GM12872 (cell line): ENCODE measurements around the gene ELMO2.
A peak's percentile ranks its signal among the peaks of the same experiment; 100 is the strongest.

Experiments used
- CTCF ChIP-seq: IDR thresholded peaks from 3 replicates; pipeline ENCODE4 v1.5.1; 2011; ENCODE audit warnings: low read depth, mild to moderate bottlenecking, low read length, moderate library complexity; ENCODE audit not compliant: insufficient read depth

Gene ELMO2

GRCh38 chr20:46353500-46354206, 52.8 kb downstream of the ELMO2 start:
- TF ChIP-seq CTCF = no peak

DNA sequence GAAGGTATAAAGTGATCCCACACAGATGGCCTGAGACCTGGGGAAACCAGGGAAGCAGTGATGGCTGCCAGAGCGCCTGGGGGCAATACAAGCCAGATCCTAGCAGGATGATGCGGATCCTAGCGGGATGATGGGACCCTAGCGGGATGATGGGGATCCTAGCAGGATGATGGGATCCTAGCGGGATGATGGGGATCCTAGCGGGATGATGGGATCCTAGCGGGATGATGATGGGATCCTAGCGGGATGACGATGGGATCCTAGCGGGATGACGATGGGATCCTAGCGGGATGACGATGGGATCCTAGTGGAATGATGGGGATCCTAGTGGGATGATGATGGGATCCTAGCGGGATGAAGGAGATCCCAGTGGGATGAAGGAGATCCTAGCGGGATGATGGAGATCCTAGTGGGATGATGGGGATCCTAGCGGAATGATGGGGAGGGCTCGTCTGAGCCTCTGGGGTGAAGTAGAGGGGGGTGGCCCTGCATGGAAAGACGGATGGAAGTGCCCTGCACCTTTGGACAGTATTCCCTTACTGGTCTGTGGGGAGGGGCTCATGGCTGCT, 54.0 kb downstream of the ELMO2 start:
- no peak for TF ChIP-seq CTCF

- no peak for TF ChIP-seq CTCF
Measured at GRCh38 chr20:46351357-46352058, 54.9 kb downstream of the ELMO2 start.

DNA sequence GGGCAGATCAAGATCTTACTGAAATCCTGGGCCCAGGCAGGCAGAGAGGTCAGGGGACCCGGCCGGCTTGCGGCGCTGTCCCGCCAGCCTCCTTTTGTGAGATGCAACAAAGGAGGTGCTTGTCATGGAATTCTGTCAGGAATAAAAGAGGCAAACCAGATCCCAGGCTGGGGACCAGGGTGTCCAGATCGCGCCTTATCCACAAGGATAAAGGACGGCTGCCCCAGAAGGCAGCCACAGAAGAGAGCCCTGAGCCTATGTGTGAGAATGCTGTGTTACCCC, 55.5 kb downstream of the ELMO2 start:
- TF ChIP-seq CTCF = no peak

- no peak for TF ChIP-seq CTCF
Measured at GRCh38 chr20:46350201-46350985, 56.0 kb downstream of the ELMO2 start.

- TF ChIP-seq CTCF = no peak
Measured at GRCh38 chr20:46349742-46350056, 56.7 kb downstream of the ELMO2 start.

DNA sequence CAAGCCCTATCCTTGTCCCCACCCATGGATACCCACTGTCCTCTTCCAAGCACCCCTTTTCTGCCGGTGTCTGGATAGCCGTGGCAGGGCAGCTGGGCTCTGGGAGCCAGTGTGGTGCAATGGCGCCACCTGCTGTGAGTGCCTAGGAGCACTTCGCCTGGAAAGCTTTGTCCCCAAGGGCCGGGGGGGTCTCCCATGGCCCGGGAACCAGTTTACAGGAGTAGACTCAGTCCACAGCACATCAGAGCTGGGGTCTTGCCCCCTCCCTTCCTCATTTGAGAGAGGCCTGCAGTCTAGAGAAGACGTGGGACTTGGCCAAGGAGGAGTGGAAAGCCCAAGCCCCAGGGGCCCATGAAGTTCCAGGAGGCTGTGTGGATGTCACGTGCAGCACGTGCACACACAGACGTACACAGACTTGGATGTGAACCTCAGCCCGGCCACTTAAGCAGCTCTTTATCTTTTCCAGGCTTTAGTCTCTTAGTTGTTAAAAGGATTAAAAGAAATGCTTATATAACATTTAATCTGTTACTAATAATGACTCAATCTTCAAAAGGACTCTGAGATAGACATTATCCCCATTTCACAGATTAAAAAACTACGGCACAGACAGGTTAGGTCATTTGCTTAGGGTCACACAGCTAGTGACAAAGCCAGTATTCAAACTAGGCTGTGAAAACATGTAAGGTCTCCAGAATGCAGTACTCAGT, 57.2 kb downstream of the ELMO2 start:
- peak; percentile 84 for TF ChIP-seq CTCF
